IMR-90 (cell line): ENCODE measurements around the gene MED17. TPM values are rescaled to one million over a fixed set of nuclear protein-coding genes. Genes with fewer than 3 reads are reported as not detected.

ENCODE experiments used
- ATAC-seq: fragments of 200-7000 bp; cut with Tn5 transposase; 2 replicates; pipeline ENCODE4 v1.9.1; 2020; ENCODE audit warnings: low read depth, mild to moderate bottlenecking, moderate library complexity
- BruUV-seq: library from RNA; stranded (reverse); fragments of 400-500 nt; replicated peaks from 2 replicates; lab custom pipeline; 2021; lab: Mats Ljungman, UMichigan
- CTCF ChIA-PET: fragments of 300-600 bp; formaldehyde crosslinking; extraction: SDS; loops from one replicate; lab custom pipeline; 2021; ENCODE audit warnings: antibody characterized with exemption; lab: Yijun Ruan, JAX
- POLR2A ChIA-PET: fragments of 300-600 bp; sonication (Branson Sonifier 250); formaldehyde crosslinking; loops from one replicate; lab custom pipeline; 2022; ENCODE audit warnings: antibody characterized with exemption; ENCODE audit not compliant: unreplicated experiment; lab: Charles Lee
- DNase-seq: peaks from one replicate; pipeline ENCODE4 v3.0.0; 2013
- H2AFZ ChIP-seq: replicated peaks from 2 replicates; pipeline ENCODE3; 2013; ENCODE audit warnings: low read length, mild to moderate bottlenecking; ENCODE audit not compliant: poor library complexity
- H2AK5ac ChIP-seq: 2 replicates; pipeline ENCODE4 v1.6.1; 2013; ENCODE audit warnings: low read depth, low read length, inconsistent platforms
- H2AK9ac ChIP-seq: replicated peaks from 2 replicates; pipeline ENCODE3; 2013; ENCODE audit warnings: mild to moderate bottlenecking, low read depth, low read length, moderate library complexity; ENCODE audit not compliant: poor library complexity
- H2BK120ac ChIP-seq: 2 replicates; pipeline ENCODE4 v1.6.1; 2013; ENCODE audit warnings: low read depth, low read length, inconsistent platforms
- H2BK15ac ChIP-seq: 3 replicates; pipeline ENCODE4 v1.6.1; 2013; ENCODE audit warnings: low read depth, low read length, inconsistent platforms
- H2BK20ac ChIP-seq: 2 replicates; pipeline ENCODE4 v1.6.1; 2013; ENCODE audit warnings: low read depth, mild to moderate bottlenecking, inconsistent platforms, low read length, moderate library complexity
- H2BK5ac ChIP-seq: 2 replicates; pipeline ENCODE4 v1.6.1; 2013; ENCODE audit warnings: mild to moderate bottlenecking, low read depth, low read length, inconsistent platforms; ENCODE audit not compliant: poor library complexity, severe bottlenecking
- H3K14ac ChIP-seq: replicated peaks from 2 replicates; pipeline ENCODE4 v1.6.1; 2013; ENCODE audit warnings: low read depth, low read length, inconsistent platforms
- H3K18ac ChIP-seq: 2 replicates; pipeline ENCODE4 v1.6.1; 2013; ENCODE audit warnings: low read depth, low read length, control low read depth
- H3K23ac ChIP-seq: 2 replicates; pipeline ENCODE4 v1.6.1; 2013; ENCODE audit warnings: low read depth, low read length, inconsistent platforms
- H3K27ac ChIP-seq: 2 replicates; pipeline ENCODE4 v1.5.1; 2013; ENCODE audit warnings: mild to moderate bottlenecking, control low read depth, low read length; ENCODE audit not compliant: insufficient read depth
- H3K27me3 ChIP-seq: 2 replicates; pipeline ENCODE4 v1.6.1; 2013; ENCODE audit warnings: low read length; ENCODE audit not compliant: control insufficient read depth, insufficient read depth
- H3K36me3 ChIP-seq: 2 replicates; pipeline ENCODE4 v1.6.1; 2013; ENCODE audit warnings: low read length, mixed read lengths; ENCODE audit not compliant: control insufficient read depth, insufficient read depth
- H3K4ac ChIP-seq: 2 replicates; pipeline ENCODE4 v1.6.1; 2013; ENCODE audit warnings: low read depth, low read length, inconsistent platforms
- H3K4me1 ChIP-seq: 2 replicates; pipeline ENCODE4 v1.6.1; 2013; ENCODE audit warnings: low read length, mixed read lengths; ENCODE audit not compliant: control insufficient read depth, insufficient read depth
- H3K4me2 ChIP-seq: 2 replicates; pipeline ENCODE4 v1.6.1; 2013; ENCODE audit warnings: low read depth, mild to moderate bottlenecking, control low read depth, low read length, moderate library complexity
- H3K4me3 ChIP-seq: 2 replicates; pipeline ENCODE4 v1.5.1; 2013; ENCODE audit warnings: low read depth, mild to moderate bottlenecking, control low read depth, low read length, moderate library complexity; ENCODE audit not compliant: insufficient read depth
- H3K56ac ChIP-seq: 2 replicates; pipeline ENCODE4 v1.6.1; 2013; ENCODE audit warnings: low read length, inconsistent platforms; ENCODE audit not compliant: insufficient read depth; ENCODE audit errors: extremely low read depth
- H3K79me1 ChIP-seq, 2 experiments: 2 replicates each; pipeline ENCODE4 v1.6.1; 2013; ENCODE audit warnings: low read length in 2 of 2, inconsistent platforms in 1 of 2, low read depth in 1 of 2
- H3K9ac ChIP-seq: 2 replicates; pipeline ENCODE4 v1.6.1; 2013; ENCODE audit warnings: low read depth, low read length, control low read depth
- H3K9me1 ChIP-seq: 2 replicates; pipeline ENCODE4 v1.6.1; 2013; ENCODE audit warnings: low read length, inconsistent platforms; ENCODE audit not compliant: insufficient read depth
- H3K9me3 ChIP-seq: 2 replicates; pipeline ENCODE4 v1.6.1; 2013; ENCODE audit warnings: low read length; ENCODE audit not compliant: control insufficient read depth, insufficient read depth
- H4K20me1 ChIP-seq: 2 replicates; pipeline ENCODE4 v1.6.1; 2013; ENCODE audit warnings: low read length, inconsistent platforms; ENCODE audit not compliant: insufficient read depth
- H4K5ac ChIP-seq: 2 replicates; pipeline ENCODE4 v1.6.1; 2013; ENCODE audit warnings: mild to moderate bottlenecking, low read depth, low read length, control low read depth
- H4K8ac ChIP-seq, 2 experiments: 2 replicates each; pipeline ENCODE4 v1.6.1; 2013; ENCODE audit warnings: low read depth in 2 of 2, low read length in 2 of 2, control low read depth in 1 of 2, inconsistent platforms in 1 of 2
- H4K91ac ChIP-seq: 2 replicates; pipeline ENCODE4 v1.6.1; 2013; ENCODE audit warnings: low read depth, low read length, inconsistent platforms; ENCODE audit not compliant: insufficient read depth
- CEBPB ChIP-seq: IDR thresholded peaks from 2 replicates; pipeline ENCODE4 v1.6.1; 2012; ENCODE audit warnings: low read depth, low read length, improper control_type of control experiment
- CHD1 ChIP-seq: IDR thresholded peaks from 2 replicates; pipeline ENCODE4 v1.6.1; 2012; ENCODE audit warnings: low read depth, low read length, improper control_type of control experiment
- CTCF ChIP-seq: conservative IDR thresholded peaks from 2 replicates; pipeline ENCODE4 v1.5.1; 2012; ENCODE audit warnings: mild to moderate bottlenecking, low read depth, low read length, improper control_type of control experiment
- ELK1 ChIP-seq: fragments of 150-350 bp; IDR thresholded peaks from 2 replicates; pipeline ENCODE4 v1.6.1; 2016; ENCODE audit warnings: low read depth, mild to moderate bottlenecking, low read length, moderate library complexity, borderline replicate concordance
- FOS ChIP-seq: fragments of 150-350 bp; IDR thresholded peaks from 2 replicates; pipeline ENCODE4 v1.6.1; 2016; ENCODE audit warnings: low read depth, low read length
- MAFK ChIP-seq: IDR thresholded peaks from 2 replicates; pipeline ENCODE4 v1.6.1; 2012; ENCODE audit warnings: low read depth, low read length, improper control_type of control experiment
- MAZ ChIP-seq: IDR thresholded peaks from 2 replicates; pipeline ENCODE4 v1.6.1; 2012; ENCODE audit warnings: low read depth, mild to moderate bottlenecking, low read length, improper control_type of control experiment, moderate library complexity, borderline replicate concordance
- MXI1 ChIP-seq: IDR thresholded peaks from 2 replicates; pipeline ENCODE4 v1.6.1; 2012; ENCODE audit warnings: low read depth, mild to moderate bottlenecking, low read length, moderate library complexity, borderline replicate concordance
- NFE2L2 ChIP-seq: fragments of 150-350 bp; IDR thresholded peaks from 2 replicates; pipeline ENCODE4 v1.6.1; 2016; ENCODE audit warnings: low read depth, mild to moderate bottlenecking, low read length
- POLR2A ChIP-seq: IDR thresholded peaks from 2 replicates; pipeline ENCODE4 v1.6.1; 2012; ENCODE audit warnings: mild to moderate bottlenecking, low read depth, low read length
- RAD21 ChIP-seq: IDR thresholded peaks from 2 replicates; pipeline ENCODE4 v1.6.1; 2012; ENCODE audit warnings: low read length, improper control_type of control experiment
- RFX5 ChIP-seq: IDR thresholded peaks from 2 replicates; pipeline ENCODE4 v1.8.0; 2012; ENCODE audit warnings: low read depth, mild to moderate bottlenecking, low read length, moderate library complexity
- SMC3 ChIP-seq: fragments of 150-350 bp; IDR thresholded peaks from 2 replicates; pipeline ENCODE4 v1.6.1; 2016; ENCODE audit warnings: low read depth, mild to moderate bottlenecking, antibody characterized with exemption, low read length, moderate library complexity
- USF2 ChIP-seq: fragments of 150-350 bp; IDR thresholded peaks from 2 replicates; pipeline ENCODE4 v1.6.1; 2017; ENCODE audit warnings: mild to moderate bottlenecking, antibody characterized with exemption, low read length, low read depth
- WGBS, 2 experiments: methylation state at CpG; one replicate each; pipeline versions ENCODE4 v1.1.5 to v1.1.7; 2013; ENCODE audit warnings: missing lambda C conversion rate in 2 of 2; ENCODE audit not compliant: insufficient read length in 1 of 2; ENCODE audit errors: extremely low coverage in 2 of 2; 5-methylcytosine and 5-hydroxymethylcytosine counted together
- dilution Hi-C: fragments of 300-500 bp; cut with HindIII; formaldehyde crosslinking; loops from one replicate; pipeline ENCODE4 v1.14.3; 2018; ENCODE audit warnings: low sequenced_read_pairs; ENCODE audit not compliant: unreplicated experiment
- in situ Hi-C: fragments of 300-500 bp; cut with MboI; formaldehyde crosslinking; loops from 3 replicates; pipeline ENCODE4 v1.14.3; 2019; ENCODE audit warnings: low sequenced_read_pairs, inconsistent platforms, mixed read lengths
- intact Hi-C: fragments of 100-400 bp; cut with micrococcal nuclease; formaldehyde crosslinking; loops from 2 replicates; pipeline ENCODE4 v1.10.0; 2022
- polyA plus RNA-seq, 3 experiments: library from polyadenylated mRNA; depleted of rRNA; stranded (reverse); fragments of >200 nt; gene quantifications; 2 replicates each; pipeline ENCODE4 v1.2.3, GENCODE V29; 2012; ENCODE audit warnings: low replicate concordance in 1 of 3
- total RNA-seq: library from RNA; depleted of rRNA; stranded (reverse); fragments of >200 nt; gene quantifications from 2 replicates; pipeline ENCODE4 v1.2.3, GENCODE V29; 2012

MED17 gene
- total and polyA plus RNA-seq, 2 of the 4 experiments (the other 2 are of a cell fraction) = 20.0 to 23.3 TPM

- dilution Hi-C loops (no loop called here), intact Hi-C loops (no loop called here), in situ Hi-C loops (no loop called here)
- Histone ChIP-seq H4K5ac (no peak overlapping the region), H2BK15ac (no peak overlapping the region), H3K9me3 (no peaks in the 10 kb centered on the region), H3K4me1 (no peaks in the 10 kb centered on the region), H3K27ac (no peak overlapping the region), H4K20me1 (no peaks in the 10 kb centered on the region), H3K56ac (no peak overlapping the region), H2BK20ac (no peak overlapping the region), H4K91ac (no peak overlapping the region), H3K23ac (no peak overlapping the region), H4K8ac (no peak overlapping the region), H2BK5ac (no peak overlapping the region), H3K4me2 (no peak overlapping the region), H3K9ac (no peak overlapping the region), H3K14ac (no peak overlapping the region), H3K27me3 (no peaks in the 10 kb centered on the region), H3K4ac (no peak overlapping the region), H3K36me3 (peaks cover 33% of the 10 kb centered on the region), H3K9me1 (no peaks in the 10 kb centered on the region), H3K18ac (no peak overlapping the region), H2AFZ (no peak overlapping the region), H2AK9ac (no peak overlapping the region), H3K79me1 (no peaks in the 10 kb centered on the region), H3K4me3 (no peak overlapping the region), H2BK120ac (no peak overlapping the region), H2AK5ac (no peak overlapping the region)
- no peak for TF ChIP-seq FOS
- TF ChIP-seq USF2 = no peak
- no peak for TF ChIP-seq MAFK
- TF ChIP-seq CTCF = no peak
- no peak for TF ChIP-seq NFE2L2
- TF ChIP-seq SMC3 = no peak
- no peak for TF ChIP-seq MXI1
- TF ChIP-seq RFX5 = no peak
- no peak for TF ChIP-seq ELK1
- no peak for TF ChIP-seq POLR2A
- no peak for TF ChIP-seq CHD1
- no peak for TF ChIP-seq MAZ
- TF ChIP-seq CEBPB = no peak
- no peak for TF ChIP-seq RAD21
- CTCF ChIA-PET = no interaction called here
- DNase-seq (no peak), ATAC-seq (no peak)
- POLR2A ChIA-PET = no interaction called here
- no TSS peak for BruUV-seq
- 98% methylated on average over 28 of the region's 38 CpGs; no CpG with 5 or more reads in 1 of the 2 experiments for WGBS, 2 experiments
Measured at GRCh38 chr11:93757924-93758865, 25.9 kb upstream of the MED17 start.
